GM21737 (cell line): ENCODE measurements around the gene HEATR5B.
A peak's percentile ranks its signal among the peaks of the same experiment; 100 is the strongest.

Experiments
- ATAC-seq: cut with Tn5 transposase; IDR thresholded peaks from one replicate; pipeline ENCODE4 v1.9.1; 2021; ENCODE audit warnings: mild to moderate bottlenecking, moderate library complexity; ENCODE audit not compliant: unreplicated experiment

Gene HEATR5B

DNA sequence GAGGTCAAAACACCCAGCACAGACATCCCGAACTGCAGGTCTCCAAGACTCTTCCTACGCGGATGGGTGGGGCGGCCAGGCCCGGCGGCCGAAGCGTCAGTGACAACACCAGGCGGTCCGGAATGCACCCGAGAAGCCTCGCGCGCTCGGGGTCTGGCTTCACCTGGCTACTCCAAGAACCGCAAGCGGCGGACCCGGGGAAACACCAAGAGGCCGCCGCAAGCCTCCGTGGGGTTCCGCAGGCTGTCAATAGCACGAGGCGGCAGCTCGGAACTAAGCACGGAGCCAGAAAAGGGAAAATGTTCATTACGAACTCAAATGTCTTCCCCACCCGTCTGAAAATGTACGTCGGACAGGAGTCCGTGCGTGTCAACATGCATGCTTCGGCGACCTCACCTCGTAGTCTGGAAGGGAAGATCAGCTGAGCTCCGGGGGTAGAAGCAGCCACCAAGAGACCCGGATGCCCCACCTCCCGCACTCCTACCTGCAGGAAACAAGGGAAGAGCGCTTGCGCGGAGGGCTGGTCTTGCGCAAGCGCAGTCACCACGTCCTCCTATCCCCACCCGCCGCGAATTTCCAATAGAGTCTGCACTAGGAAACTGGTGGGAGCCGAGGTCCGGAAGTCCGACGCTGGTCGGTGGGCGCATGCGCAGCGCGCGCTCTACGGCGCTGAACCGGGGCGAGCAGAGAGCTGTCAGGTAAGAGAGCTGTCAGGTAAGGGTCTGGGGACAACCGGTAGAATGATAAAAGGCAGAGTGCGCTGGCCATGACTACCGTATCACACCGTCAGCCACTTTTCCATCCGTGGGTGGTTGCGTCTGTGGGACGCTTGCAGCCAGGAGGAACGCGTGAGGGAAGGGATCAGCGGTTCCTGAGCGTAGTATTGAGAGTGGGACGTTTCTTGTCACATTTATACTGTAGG lies at the start of gene HEATR5B, which contains the start of gene GPATCH11:
Gene HEATR5B (minus strand): TSS at position 500 of the 922 bp plus-strand sequence. CDS start 958 bp downstream, outside the sequence.
Gene GPATCH11 (plus strand): TSS at position 646 of the 922 bp plus-strand sequence. CDS start 3,864 bp downstream, outside the sequence.
- peak; percentile 80 for ATAC-seq

DNA sequence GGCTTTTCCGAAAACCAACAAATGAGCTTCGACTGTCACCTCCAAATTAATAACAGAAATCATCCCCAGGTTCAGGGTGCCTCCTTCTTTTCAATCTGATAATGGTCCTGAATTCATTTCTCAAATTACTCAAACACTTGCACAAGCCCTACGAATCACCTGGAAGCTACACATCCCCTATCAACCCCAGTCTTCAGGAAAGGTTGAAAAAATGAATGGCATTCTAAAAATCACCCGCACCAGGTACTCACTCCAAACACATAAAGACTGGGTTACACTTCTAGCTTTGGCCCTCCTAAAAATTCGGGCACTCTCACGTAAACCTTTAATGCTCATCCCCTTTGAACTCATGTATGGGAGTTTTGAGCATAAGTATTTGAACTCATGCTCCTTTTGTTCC lies 48.7 kb upstream of the HEATR5B start:
- ATAC-seq: no peak

DNA sequence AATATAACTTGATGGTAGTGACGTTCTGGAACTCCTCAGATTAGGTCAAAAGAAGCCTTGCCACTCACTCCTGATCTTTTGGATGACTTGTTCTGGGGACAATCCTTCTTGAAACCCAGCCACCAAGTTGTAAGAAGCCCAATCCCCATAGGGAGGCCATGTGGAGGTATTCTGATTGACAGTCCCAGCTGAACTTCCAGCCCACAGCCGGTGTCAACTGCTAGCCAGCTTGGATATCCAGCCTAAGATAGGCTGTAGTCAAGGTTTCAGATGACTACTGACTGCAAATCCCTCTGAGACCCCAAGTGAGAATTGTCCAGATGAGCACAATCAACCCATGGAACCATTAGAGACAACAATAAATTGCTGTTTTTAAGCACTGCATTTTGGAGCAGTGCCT lies 41.2 kb upstream of the HEATR5B start:
- no peak for ATAC-seq

DNA sequence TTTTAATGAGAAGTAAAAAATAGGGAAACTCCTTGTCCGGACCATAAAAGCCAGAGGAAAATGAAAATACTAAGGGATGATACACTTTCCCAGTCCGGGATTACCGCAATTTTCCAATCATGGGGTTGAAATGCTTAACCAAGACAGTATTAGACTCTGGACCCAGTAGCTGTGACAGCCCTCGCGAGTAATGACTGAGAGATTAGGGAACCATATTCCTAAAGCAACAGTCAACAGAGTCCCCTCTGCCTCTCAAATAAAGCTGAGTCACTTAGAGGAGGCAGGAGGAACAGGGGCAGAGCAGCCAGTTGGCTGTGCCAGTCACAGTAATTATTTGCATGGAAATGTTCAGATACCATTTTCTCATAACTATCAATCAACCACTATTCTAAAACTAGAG lies 35.0 kb upstream of the HEATR5B start:
- no peak for ATAC-seq

DNA sequence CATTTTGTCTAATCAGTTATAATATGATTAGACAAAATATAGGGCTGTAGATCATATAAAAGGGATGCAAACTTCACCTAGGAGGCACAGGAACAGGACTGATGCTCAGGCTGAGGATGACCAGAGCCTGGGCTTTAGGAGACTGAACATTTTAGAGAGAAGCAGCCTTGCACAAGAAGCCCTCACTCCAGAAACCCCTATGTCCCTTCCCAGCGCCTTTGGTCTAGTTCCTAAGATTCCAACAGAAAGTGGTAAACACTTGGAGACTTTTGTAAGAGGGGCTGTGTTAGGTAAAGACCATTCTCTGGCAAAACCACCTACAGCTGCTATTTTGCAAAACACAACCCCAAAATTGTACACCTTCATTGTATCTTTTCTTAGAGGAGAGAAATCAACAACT lies 33.4 kb upstream of the HEATR5B start:
- ATAC-seq: no peak

DNA sequence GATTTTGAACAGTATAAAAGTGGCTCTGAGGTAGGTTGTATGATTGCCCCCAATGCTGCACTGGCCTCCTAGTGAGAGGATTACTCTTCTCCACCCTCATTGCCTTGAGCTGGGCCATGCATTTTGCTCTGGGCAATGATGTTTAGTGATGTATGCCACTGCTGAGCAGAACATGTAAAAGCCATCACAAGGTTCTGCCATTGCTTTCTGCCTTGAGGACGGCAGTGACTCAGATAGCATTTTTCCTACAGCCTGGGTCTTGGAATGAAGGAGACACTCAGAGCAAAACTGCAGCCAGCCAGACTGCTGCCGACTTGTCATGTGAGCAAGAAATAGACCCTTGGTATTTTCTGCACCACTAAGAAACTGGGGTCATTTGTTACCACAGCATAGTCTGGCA lies 27.8 kb upstream of the HEATR5B start:
- ATAC-seq: no peak

DNA sequence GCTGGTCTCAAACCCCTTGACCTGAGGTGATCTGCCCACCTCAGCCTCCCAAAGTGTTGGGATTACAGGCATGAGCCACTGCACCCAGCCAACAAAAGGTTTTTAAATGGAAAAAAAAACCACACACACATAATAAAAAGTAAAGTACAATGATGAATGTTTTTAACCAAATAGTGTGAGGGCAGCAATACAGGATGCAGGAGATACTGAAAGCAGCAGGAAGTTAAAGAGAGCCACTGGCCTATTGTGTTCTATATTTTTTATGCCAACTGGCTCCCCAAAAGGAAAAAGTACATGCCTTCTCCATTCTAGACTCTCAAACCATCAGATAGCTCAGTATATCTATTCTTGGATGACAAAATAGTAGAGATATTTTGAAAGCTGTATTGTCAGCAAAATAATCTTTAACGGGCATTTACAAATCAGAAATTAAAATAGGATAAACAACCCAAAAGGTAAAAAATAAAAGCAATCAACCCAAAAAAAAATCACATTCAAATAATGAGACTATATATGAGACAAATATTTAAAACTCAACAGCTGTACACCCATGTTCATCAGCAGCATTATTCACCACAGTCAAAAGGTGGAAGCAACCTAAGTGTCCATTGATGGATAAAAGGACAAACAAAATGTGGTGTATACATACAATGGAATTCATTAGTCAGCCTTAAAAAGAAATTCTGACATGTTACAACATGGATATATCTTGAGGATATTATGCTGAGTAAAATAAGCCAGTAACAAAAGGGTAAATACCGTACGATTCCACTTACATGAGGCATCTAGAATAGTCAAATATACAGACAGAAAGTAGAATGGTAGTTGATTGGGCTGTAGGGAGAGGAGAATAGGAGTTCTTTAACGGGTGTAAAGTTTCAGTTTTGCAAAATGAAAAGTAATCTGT lies 26.4 kb upstream of the HEATR5B start:
- ATAC-seq: no peak

DNA sequence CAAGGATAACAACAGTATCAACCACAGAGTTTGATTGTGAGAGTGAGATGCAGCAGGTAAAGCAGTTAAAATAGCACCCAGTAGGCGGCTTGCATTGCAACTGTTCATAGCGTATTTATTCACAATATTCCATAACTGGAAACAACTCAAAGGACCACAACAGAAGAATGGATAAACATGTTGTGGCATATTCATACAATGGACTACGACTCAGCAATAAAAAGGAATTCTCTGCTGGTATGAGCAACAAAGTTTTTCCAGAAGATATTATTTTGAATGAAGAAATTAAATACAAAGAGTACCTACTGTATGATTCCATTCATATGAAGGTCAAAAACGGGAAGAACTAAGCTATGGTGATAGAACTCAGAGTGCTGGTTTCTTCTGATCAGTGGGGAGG lies 25.4 kb upstream of the HEATR5B start:
- no peak for ATAC-seq

DNA sequence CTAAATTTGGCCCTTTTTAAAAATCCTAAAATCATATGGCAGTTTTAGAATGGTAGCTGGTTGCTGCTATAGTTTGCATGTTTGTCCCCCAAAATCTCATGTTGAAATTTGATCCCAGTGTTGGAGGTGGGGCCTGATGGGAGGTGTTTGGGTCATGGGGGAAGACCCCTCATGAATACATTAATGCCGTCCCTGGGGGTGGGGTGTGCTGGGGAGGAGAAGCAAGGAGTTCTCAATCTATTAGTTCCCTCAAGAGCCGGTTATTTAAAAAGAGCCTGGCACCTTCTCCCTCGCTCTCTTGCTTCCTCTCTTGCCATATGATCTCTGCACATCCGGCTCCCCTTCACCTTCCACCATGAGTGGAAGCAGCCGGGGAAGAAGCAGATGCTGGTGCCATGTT lies 21.0 kb upstream of the HEATR5B start:
- no peak for ATAC-seq

DNA sequence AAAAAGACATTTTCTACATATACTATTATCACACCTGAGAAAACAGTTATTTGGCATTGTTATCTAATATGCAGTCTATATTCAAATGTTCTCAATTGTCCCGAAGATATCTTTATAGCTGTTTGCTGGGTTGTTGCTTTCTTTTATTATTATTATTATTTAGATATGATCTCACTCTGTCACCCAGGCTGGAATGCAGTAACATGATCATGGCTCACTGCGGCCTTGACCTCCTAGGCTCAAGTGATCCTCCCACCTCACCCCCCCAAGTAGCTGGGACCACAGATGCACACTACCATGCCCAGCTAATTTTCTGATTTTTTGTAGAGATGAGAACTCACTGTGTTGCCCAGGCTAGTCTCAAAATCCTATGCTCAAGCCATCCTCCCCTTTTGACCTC lies 20.0 kb upstream of the HEATR5B start:
- no peak for ATAC-seq

DNA sequence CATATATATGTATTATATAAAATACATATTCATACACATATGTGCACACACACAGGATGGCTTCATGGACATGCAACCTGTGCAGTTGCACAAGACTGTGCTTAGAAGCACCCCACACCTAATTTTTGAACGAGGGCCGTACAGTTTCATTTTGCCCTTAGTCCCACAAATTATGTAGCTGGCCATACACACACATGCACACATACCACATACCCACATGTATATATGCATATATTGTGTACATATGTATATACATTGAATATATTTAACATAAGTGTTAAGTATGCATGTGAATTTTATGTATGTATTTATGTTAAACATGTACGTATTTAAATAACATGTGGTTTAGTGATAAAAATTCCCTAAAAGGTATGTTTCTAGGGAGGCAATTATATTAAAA lies 18.4 kb upstream of the HEATR5B start:
- ATAC-seq: no peak

DNA sequence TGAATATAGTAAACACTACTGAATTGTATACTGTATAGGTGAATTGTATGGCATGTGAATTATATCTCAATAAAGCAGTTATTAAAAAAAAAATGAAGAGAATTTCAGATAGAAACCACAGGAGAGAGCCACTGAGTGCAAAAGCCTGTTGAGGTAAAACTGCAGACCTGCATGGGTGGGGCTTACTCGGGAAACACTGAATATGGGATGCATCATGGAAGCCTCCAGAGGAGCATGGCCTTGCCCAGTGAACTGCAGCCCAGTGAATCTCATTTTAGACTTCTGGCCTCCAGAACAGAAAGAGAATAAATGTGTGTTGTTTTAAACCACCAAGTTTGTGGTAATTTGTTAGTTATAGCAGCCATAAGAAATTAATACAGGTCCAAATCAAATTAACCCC lies 15.9 kb upstream of the HEATR5B start:
- ATAC-seq: no peak

DNA sequence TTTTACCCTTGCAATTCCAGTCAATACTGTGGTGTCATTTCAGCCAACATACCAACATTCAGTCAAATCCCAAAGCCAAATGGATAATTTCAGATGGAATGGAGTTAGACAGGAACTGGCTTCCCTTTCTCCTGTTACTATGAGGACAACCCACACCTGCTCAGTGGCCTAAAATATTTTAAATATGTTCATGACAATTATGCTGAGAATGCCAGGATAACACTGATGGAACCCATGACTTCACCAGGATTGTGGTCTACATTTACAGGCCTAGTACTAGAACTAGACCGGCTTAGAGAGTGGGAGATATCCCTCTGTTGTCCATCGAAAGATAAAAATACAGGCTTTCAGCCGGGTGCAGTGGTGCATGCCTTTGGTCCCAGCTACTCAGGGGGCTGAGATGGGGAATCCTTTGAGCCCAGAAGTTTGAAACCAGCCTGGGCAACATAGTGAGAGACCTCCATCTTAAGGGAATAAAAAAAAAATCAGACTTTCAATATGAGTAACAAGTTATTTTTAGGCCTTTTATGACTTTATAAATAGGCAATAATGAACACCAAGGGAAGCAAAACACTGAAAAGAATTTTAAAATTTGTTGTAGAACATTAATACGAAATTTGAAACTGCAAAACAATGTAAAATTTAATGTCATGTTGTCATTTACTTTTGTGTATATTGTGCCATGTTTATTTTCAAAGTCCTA lies 14.4 kb upstream of the HEATR5B start:
- no peak for ATAC-seq

DNA sequence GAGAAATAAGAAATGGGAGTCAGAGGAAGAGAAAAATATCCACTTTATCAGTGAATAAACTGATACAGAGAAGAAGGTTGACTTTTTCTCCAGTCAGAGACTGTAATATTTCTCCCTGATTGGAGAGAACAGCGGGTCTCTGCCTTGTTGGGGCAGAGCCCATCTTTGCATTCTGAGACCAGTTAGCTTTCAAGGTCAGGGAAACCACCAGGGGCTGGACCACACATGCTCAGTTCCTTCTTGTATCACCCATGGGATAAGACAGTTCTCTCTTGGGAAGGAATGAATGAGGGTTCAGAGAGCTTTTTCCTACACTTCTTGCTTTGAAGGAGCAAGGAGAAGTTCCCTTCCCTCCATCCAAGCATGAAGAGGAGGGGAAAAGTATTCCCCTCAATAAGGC lies 12.4 kb upstream of the HEATR5B start:
- ATAC-seq: no peak

DNA sequence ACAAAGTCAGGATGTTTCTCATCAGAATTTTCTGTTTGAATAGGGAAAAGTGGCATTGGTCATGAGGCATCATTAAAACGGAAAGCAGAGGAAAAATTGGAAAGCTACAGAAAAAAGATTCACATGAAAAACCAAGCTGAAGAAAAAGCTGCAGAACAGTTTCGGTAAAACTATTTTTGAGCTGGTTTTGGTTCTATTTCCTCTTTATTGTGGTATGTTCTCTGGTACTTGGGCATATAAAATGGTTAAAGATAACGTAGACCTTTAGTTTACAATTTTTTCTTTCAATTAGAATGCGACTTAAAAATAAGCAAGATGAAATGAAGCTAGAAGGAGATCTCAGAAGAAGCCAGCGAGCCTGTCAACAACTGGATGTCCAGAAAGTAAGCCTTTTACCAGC lies 7.7 kb upstream of the HEATR5B start:
- ATAC-seq: peak; percentile 55

DNA sequence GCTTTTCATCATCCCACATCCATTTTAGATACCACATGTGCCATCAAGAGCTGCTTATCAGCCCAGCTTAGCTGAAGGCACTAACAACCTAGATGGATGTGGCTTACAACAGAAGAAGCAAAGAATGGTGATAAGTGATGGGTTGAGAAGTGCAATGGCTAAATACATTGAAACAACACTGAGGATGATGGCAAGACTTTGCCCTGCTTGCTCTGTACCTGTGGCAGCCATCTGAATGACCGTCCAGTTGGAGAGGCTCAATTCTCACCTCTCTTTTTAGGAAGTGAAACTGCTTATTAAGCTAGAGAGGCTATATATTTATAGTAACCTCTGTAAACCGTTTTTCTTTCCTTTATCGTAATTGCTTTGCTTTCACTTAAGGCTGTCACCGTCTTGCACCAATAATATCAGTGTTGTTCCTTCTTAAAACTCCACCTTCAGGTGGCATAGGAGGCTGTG lies 5.9 kb upstream of the HEATR5B start:
- ATAC-seq: peak; percentile 87

DNA sequence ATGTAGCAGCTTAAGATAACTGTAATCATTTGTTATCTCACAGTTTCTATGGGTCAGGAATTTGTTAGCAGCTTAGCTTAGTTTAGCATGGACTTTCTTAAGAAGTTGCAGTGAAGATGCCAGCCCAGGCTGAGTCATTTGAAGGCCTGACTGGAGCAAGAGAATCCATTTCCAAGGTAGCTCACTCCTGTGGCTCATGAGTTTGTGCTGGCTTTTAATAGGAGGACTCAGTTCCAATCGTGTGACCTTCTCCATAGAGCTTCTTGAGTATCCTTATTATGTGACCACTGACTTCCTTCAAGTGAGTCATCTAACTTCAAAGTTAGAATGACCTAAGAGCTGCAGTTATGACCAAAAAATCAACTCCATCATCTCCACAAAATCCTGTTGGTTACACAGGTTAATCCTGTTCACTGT lies 1.6 kb upstream of the HEATR5B start:
- ATAC-seq: no peak

DNA sequence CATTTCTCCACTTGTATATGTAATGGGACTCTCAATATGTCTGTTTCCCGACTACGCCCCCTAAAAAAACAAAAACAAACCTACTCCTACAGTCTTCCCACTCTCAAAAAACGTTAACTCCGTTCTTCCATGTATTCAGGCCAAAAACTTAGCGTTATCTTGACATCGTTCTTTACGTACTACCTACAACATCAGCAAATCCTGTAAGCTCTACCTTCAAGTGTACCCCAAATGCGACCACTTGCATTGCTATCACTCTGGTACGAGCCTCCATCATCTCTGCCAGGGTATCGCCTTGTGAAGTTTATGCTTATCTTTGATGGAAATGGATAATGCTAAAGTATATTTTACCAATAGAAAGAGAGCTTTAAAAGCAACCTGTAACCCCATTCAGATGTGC lies 625 bp upstream of the HEATR5B start:
- ATAC-seq: no peak

DNA sequence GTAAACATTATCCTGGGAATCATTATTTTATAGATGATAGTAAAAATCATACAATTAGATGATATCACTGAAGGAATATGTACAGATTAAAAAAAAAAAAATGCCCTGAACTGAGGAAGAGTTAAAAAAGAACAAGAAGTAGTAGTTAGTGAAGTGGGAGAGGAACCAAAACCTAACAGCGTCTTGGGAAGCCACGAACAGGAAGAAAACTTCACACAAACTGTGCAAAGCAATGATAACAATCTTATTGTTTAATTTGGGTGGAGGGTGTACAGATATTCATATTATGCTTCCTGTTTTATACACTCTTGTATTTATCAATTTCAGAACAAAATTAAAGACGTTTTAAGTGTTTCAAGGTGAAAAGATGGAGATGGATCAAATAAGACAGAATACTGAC lies 3.5 kb downstream of the HEATR5B start:
- no peak for ATAC-seq

DNA sequence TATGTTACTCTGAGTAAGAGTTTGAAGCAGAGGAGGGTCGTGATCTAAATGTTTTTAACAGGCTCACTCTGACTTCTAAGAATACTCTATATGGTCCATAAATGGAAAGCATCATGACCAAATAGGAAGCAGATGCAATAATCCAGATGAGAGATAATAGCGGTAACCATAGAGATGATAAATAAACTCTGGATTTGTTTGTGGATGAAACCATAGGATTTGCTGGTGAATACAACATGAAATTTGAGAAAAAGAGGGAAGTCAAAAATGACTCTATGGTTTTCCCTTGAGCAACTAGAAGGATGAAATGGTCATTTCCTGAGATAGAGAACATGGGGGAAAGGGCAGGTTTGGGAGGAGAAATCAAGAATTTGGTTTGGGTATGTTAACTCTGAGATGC lies 3.9 kb downstream of the HEATR5B start:
- ATAC-seq: no peak

DNA sequence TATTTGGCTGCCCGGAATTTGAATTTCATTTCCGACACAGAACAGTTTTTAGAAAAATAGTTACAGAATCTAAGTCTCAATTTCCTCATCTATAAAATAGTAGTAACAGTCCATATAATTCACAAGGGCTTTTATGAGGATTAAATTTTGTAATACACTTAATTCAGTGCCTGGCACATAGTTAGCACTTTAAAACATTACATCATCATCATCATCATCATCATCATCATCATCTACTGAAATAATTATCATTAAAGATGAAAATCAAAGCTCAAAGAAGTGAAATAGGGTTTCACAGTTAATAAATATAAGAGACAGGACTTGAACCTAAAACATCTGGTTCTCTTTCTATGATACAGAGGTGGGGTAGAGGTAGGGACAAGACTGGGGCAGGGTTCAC lies 13.2 kb downstream of the HEATR5B start:
- no peak for ATAC-seq
